NOMO-1 (cell line): ENCODE results near the gene PIBF1.
"Not testable (repeated sequence)": the region's sequence is repeated elsewhere in the genome, so short reads cannot be mapped to it uniquely, and the experiment has no call there.

Source experiments
- DNase-seq, 2 experiments: peaks; one replicate each; lab custom pipeline; 2025; ENCODE audit not compliant: unreplicated experiment in 2 of 2; lab: John Stamatoyannopoulos, UW

The PIBF1 gene, protein sequence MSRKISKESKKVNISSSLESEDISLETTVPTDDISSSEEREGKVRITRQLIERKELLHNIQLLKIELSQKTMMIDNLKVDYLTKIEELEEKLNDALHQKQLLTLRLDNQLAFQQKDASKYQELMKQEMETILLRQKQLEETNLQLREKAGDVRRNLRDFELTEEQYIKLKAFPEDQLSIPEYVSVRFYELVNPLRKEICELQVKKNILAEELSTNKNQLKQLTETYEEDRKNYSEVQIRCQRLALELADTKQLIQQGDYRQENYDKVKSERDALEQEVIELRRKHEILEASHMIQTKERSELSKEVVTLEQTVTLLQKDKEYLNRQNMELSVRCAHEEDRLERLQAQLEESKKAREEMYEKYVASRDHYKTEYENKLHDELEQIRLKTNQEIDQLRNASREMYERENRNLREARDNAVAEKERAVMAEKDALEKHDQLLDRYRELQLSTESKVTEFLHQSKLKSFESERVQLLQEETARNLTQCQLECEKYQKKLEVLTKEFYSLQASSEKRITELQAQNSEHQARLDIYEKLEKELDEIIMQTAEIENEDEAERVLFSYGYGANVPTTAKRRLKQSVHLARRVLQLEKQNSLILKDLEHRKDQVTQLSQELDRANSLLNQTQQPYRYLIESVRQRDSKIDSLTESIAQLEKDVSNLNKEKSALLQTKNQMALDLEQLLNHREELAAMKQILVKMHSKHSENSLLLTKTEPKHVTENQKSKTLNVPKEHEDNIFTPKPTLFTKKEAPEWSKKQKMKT

DNA sequence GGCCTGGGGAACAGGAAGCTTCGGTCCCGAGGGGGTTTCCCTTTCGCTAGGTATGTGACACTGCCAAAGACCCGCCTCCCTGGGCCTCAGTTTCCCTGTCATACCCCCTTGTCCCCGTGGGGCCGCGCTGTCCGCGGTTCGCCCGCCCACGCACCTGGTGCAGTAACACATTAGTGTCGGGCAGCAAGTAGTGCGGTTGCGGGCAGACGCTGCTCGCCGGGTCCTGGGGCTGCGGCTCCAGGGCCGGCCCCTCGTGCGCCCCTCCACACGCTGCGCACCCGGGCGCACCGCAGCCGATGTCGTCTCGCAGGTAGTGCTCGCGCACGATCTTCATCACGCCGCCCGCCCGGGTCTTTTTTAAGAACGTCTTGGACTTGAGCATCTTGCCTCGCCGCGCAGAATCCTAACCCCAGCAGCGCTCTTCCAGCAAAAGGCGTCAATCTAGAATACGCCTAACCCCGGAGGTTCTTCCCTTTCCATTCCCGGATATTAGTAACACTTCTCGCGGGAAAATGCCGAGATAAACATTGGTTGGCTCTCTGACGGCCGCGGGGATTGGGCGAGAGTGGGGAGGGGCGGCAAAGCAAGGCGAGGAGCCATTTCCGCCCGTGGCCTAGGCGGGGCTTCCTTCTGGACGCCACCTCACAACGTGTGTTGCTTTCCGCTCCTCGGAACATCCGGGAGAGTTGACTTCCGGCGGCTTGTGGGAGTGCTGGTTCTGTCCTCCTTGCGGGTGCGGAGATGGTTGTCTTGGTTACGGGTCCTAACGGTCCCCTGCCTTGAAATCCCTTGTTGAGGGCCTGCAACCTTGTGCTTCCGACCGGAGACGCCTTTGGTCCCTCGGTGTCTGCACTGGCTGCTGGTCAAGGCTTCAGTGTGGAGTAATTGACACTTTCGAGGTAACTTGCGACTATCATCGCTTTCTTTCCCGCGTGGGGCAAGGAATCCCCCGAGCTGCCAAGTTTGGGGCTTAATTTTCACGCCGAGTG, at the start of gene PIBF1, which contains the start of gene DIS3:
Gene PIBF1, plus strand, starts transcription at position 683 of the 989 bp plus-strand sequence. CDS start 1,337 bp downstream, outside the sequence.
Gene DIS3, minus strand, starts transcription at position 450 of the 989 bp plus-strand sequence. Its CDS starts 68 bp downstream, at position 382.
- DNase-seq, result peak; percentile 95 to 97

DNA sequence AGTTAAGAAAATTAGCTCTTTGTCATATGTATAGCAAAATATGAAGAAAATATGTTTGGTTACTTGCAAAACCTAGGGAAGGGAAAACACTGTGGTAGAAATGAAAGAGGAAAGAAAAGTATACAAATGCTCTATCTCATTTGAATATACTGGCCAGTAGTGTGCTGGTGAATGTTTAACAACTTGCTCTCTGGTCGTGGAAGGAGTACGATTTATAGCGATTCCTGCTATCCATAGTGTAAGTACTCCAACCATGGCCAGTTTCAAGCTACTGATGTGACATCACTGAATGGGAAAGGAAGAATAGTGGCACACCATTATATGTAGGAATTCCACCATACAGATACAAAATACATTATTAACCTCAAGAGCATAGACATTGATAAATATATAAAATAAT, 44.9 kb upstream of the PIBF1 start:
- no peak for DNase-seq

DNA sequence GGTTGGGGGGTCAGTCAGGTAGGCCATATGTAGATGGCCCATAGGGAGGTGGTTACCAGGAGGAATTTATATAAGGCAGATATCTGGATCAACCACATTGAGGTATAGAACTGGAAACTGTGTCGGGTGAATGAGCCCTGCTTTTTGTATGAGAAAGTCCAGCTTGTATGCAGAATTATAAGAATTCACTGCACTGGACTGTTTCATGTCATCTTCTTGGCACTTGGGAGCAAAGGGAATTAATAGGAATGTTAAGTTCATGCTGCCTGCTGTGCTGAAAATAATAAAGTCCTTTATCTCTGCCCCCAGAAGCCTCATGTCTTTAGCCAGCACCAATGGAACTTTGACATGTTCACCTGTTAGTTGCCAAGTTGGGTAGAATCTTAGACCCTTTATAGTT, 41.9 kb upstream of the PIBF1 start:
- DNase-seq, result no peak

DNA sequence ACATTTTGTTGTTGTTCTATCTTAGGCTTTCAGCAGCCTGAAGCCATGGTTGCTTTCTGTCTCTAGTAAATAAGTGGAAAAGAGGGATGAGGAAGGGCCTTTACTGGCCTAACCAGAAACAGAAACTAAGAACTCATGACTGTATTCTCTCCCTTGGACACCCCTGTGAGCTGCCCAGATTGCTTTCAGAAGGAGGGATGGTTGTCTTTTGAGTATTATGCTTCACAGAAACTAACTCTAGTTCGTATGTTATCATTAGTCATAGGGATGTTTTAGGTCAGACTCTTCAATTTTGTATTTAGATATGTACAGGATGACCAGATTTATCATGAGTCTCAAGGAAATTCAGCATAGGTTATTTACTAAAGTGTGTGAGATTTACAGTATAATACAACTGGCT, 36.7 kb upstream of the PIBF1 start:
- no peak for DNase-seq

DNA sequence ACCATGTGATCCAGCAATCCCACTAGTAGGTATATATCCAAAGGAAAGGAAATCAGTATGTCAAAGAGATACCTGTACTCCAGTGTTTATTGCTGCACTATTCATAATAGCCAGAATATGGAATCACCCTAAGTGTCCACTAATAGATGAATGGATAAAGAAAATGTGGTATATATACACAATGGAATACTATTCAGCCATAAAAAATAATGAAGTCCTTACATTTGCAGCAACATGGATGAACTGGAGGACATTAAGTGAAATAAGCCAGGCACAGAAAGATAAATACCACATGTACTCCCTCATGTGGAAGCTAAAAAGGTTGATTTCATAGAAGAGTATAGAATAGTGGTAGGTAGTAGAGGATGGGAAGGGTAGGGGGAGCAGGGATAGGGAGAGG, 30.7 kb upstream of the PIBF1 start:
- DNase-seq, result no peak

DNA sequence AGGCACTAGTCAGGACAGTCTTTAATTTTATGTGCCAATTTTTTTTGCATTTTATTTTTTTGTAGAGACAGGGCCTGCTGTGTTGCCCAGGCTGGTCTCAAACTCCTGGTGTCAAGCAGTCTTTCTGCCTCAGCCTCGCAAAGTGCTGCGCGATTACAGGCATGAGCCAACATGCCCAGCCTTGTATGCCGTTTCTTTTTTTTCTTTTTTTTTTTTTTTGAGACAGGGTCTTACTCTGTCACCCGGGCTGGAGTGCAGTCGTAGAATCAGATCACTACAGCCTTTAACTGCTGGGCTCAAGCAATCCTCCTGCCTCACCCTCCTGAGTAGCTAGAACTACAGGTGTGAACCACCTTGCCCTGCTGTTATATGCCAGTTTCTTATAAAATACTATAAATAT, 27.8 kb upstream of the PIBF1 start:
- DNase-seq, result no peak

DNA sequence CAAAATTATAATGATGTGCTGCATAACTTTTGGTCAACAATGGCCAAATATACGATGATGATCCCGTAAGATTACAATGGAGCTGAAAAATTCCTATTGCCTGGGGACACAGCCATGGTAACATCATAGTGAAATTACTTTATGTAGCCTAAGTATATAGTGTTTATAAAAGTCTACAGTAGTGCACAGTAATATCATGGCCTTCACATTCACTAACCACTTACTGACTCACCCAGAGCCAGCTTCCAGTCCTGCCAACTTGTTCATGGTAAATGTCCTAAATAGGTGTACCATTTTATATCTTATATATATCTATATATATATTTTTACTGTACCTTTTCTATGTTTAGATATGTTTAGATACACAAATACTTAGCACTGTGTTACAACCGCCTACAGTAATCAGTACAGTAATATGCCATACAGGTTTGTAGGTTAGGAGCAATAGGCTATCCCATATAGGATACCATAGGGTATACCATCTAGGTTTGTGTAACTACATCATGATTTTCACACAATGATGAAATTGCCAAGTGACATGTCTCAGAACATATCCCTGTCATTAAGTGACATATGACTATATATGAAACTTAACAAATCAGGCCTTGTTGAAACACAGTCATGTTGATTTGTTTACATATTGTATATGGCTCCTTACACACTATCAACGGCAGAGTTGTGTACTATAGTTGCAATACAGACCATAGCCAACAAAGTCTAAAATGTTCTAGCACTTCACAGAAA, 24.0 kb upstream of the PIBF1 start:
- no peak for DNase-seq

DNA sequence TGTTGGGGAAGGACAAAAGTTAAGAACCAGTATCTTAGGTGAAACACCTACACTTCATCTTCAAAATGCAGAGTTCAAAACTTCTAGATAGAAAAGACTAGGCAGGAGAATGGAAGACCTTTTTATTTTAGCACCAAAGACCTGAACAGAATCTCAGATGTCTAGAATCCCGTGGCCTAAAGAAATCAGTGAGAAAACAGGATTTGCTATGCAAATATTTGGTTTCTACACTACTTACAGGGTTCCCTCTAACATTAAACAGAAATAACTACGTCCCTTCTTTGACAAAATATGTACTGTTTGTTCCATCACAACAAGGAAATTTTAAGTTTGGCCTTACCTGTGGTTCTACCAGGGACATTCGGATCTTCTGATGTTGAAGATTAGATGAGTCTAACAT, 21.7 kb upstream of the PIBF1 start:
- DNase-seq, result no peak

DNA sequence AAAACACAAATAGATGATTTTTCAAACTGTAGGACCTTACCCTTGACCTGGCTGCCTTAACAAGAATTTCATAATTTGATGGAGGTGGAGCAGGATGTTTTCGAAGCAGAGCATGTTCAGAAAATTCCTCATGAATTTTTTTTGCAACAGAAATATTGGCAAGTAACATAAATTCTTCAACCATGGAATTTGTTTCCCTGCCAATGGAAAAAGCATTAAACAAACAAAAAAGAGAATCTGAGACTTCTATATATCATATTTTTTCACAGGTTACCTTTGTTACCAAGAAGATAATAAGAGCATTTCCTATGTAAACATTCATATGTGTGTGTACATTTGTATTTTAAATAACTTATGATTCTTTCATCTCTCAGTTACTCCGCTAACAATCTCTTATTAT, 18.5 kb upstream of the PIBF1 start:
- DNase-seq, result no peak

DNA sequence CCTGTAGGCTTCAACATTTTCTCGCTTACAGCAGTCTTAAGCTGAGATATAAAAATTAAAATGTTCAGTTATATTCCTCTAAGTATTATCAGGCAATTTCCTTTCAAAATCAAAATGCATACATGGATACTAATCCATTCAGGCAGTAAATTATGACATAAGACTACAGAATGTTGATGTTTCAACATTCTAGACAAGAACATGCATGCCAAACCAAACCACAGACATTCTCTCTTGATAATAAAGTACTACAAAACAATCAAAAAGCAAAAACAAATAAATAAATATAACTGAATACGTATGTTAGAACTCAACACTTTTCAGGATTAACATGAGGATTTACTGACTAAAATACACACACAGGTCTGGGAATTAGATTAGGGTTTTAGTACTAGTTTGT, 7.9 kb upstream of the PIBF1 start:
- no peak for DNase-seq

DNA sequence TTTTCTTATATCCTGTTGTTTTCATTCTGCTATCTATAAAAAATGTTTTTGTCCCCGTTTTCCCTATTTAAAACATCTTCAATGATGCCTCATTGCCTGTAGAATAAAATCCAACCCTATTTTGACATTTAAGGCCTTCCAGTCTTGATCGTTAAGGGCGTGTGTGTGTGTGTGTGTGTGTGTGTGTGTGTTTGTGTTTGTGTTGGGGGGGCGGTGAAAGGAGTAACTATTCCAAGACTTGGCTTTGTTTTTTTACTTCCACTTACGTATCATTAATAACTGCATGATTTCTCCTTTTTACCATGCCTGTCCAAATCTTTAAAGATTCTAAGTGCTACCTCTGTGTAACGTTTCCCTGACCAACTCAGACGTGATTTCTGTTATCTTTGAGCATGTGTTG, 784 bp downstream of the PIBF1 start:
- peak in 1 of 2 experiments; percentile 4 for DNase-seq

DNA sequence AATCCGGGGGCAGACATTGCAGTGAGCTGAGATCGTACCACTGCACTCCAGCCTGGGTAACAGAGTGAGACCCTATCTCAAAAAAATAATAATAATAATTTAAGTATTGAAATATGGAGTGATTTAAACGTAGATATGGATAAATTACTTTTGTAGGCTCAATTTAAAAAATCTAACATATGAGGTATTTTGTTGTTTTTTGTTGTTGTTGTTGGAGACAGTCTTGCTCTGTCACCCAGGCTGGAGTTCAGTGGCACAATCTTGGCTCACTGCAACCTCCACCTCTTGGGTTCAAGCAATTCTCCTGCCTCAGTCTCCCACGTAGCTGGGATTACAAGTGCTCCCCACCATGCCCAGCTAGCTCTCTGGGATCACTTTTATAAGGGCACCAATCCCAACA, 2.7 kb downstream of the PIBF1 start:
- not testable (repeated sequence) for DNase-seq

DNA sequence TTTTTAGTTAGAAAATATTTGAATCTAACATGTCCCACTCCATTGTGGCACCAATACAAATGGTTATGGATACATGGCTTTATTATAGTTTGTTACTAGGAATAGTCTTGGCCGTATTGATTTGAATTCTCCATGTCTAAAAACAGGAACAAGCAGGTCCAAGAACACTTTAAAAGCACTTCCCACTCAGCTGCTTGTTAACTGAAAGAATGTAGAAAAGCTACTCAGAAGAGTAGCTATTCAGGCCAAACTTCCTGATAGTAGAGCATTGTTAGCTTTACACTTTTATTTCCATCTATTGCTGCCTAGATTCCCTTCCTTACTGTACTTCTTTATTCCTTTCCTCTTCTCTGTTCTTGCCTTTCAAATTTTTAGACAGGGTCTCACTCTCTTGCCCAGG, 6.9 kb downstream of the PIBF1 start:
- DNase-seq, result no peak

DNA sequence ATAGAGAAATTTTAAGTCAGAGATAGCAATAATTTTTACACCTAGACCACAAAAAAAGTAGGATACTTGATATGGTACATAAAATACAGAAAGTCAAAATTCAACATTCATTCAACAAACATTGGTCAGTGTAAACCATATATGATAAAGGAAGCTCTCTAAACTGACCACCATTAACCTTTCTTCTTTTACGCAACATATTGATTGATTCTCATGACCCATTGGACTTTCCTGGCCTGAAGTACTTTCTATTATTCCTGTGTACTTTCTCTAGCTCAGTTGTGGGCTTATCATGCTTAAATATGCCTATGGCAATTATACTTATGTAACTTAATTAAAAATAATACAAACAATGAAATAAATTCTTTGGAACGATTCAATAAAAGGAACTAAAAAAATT, 10.7 kb downstream of the PIBF1 start:
- no peak for DNase-seq

DNA sequence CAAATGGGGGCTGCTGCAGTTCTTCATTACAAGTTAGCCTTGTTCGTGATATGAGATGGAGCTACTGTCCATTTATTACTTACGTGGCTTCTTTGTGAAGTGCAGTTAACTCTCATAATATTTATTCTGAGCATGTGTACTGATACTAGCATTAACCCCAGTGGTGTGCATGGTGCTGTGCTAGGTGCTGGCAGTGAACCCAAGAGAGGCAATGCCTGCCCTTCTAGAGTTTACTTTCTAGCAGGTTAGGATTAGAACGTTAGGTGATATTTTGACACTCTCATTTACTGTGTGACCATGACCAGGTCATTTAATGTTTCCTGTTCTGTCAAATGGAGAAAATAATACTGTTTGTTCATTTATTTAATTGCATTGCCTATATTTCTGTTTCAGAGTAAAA, 16.9 kb downstream of the PIBF1 start:
- DNase-seq, result no peak

DNA sequence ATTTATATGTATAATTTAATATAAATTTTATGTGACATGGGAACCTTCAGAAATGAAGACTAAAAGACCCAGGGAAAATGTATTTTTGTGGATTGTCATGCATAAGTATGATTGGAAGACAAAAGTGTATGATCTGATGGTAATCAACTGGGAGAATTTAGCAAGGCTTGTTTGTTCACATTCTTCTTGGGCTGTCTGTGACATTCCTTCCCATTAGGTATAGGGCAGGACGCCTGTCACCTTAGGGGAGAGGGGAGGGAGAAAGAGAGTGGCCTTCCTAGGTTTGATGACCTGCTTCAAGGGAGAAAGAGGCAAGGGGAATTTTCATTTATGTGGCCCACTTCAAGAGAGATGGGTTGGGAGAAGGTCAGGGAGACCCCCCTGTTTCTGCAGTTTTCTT, 22.4 kb downstream of the PIBF1 start:
- DNase-seq, result no peak

DNA sequence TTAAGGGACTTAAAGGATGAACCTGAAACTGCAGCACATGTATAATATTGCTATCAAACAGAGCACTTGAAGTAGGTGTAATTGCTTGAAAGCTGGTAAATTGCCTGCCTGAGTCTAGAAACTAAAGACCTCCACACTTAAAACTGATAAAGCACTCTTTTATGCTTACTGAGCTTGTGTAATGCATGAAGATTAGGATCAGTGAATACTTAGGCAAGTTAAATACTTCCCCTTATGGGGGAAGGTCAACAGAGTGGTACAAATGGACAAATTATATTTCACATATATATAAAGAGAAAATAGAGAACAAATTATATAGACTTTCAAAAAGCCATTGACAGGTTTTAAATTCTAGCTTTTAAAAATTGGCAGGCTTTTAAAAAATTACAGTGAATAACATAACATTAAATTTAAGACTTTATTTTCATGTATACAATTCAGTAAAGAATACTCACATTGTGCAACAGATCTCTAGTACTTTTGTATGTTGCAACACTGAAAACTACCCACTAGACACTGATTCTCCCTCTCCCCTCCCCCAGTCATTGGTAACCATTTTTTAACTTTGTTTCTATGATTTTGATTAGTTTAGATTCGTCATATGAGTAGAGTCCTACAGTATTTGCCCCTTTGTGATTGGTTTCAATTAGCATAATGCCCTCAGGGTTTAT, 23.9 kb downstream of the PIBF1 start:
- peak; percentile 63 to 81 for DNase-seq

DNA sequence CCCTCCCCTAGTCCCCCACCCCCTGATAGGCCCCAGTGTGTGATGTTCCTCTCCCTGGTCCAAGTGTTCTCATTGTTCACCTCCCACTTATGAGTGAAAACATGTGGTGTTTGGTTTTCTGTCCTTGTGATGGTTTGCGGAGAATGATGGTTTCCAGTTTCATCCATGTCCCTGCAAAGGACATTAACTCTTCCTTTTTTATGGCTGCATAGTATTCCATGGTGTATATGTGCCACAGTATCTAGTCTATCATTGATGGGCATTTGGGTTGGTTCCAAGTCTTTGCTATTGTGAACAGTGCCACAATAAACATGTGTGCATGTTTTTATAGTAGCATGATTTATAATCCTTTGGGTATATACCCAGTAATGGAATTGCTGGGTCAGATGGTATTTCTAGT, 24.6 kb downstream of the PIBF1 start:
- DNase-seq, result not testable (repeated sequence)

DNA sequence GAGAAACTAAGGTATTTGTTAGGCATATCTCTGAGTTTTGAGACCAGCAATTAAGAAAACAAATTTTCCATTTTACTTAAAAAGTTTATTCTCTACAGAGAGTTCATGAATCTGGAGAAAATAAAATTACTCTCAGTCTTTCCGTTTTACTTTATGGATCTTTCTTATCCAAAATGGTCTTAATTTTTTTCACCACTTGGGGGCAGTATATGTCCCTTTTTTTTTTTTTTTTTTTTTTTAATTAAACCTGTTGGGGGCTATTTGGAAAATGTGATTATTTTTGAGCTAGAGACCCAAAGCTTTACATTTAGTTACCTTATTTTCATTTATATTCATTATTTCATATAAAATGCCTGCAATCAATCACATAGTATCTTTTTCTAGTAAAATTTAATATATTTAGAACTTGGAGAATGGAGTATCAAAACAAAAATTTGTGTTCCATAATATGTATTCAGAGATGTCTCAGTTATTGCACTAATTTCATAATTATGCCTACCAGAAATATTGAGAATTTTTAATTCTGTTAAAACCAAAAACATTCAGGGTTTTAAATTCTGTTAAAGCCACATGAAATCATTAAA, 27.1 kb downstream of the PIBF1 start:
- no peak for DNase-seq
